ENCODE measurements around the gene PPP1R16B. TPM values are rescaled to one million over a fixed set of nuclear protein-coding genes. Genes with fewer than 3 reads are reported as not detected.

Gene PPP1R16B
- total and polyA plus RNA-seq, 2 of the 8 experiments (the other 6 are each of a cell fraction or from before 2014, with no cell fraction given) = 2.6 to 8.9 TPM

GRCh38 chr20:38895098-38895949, 89.8 kb downstream of the PPP1R16B start:
- Histone ChIP-seq H3K4me1 (replicated peaks in 1 of 4; ENCODE audit: control insufficient read depth in 3 of 4, insufficient read depth in 4 of 4, low read length in 3 of 4) (peaks cover 3 to 10% (median 4%) of the 10 kb centered on the region in 4 experiments; a peak in 4 of 7 replicates), H3K4me2 (ENCODE audit: insufficient read depth in 1 of 2, low read depth in 2 of 2, low read length in 2 of 2) (no peak overlapping the region), H3K9me3 (ENCODE audit: insufficient read depth in 2 of 2, low read depth in 1 of 2, low read length in 1 of 2) (no peaks in the 10 kb centered on the region), H3K14ac (ENCODE audit: insufficient read length) (no peak overlapping the region), H4K5ac (ENCODE audit: insufficient read length, low read depth, low read length) (no peak overlapping the region), H2AK5ac (ENCODE audit: low read depth, low read length) (peak overlapping the region; percentile 61; the same call in 1 of the 2 replicates), H2BK120ac (replicated peaks; ENCODE audit: low read depth, low read length) (no peak overlapping the region), H3K23ac (ENCODE audit: insufficient read length) (no peak overlapping the region), H3K36me3 (ENCODE audit: control insufficient read depth in 2 of 4, insufficient read depth in 4 of 4, low read length in 3 of 4) (no peaks in the 10 kb centered on the region), H3K79me2 (ENCODE audit: control insufficient read depth in 1 of 2, insufficient read depth in 2 of 2, low read length in 2 of 2) (no peaks in the 10 kb centered on the region; a peak in 1 of 4 replicates), H3K4ac (replicated peaks; ENCODE audit: insufficient read length, low read depth, low read length) (no peak overlapping the region), H3K56ac (replicated peaks; ENCODE audit: insufficient read length, low read depth, low read length) (no peak overlapping the region), H4K8ac (ENCODE audit: extremely low read depth, insufficient read depth, low read length) (no peak overlapping the region), H3K27me3 (replicated peaks in 1 of 4; ENCODE audit: control insufficient read depth in 3 of 4, extremely low read depth in 1 of 4, insufficient read depth in 3 of 4, low read length in 3 of 4) (no peaks in the 10 kb centered on the region; a peak in 1 of 7 replicates), H3K79me1 (ENCODE audit: low read depth, low read length) (no peaks in the 10 kb centered on the region), H2BK20ac (ENCODE audit: low read length) (no peak overlapping the region), H3K9ac (replicated peaks in 1 of 4; ENCODE audit: extremely low read depth in 1 of 4, low read depth in 3 of 4, low read length in 3 of 4) (no peak overlapping the region), H2BK15ac (ENCODE audit: low read length) (no peak overlapping the region), H3K18ac (ENCODE audit: extremely low read depth, low read length) (no peak overlapping the region; the same call in 1 of the 2 replicates), H3K4me3 (ENCODE audit: extremely low read depth in 1 of 4, insufficient read depth in 2 of 4, low read depth in 3 of 4, low read length in 4 of 4) (no peak overlapping the region), H4K91ac (replicated peaks; ENCODE audit: insufficient read length, low read length) (no peak overlapping the region), H3K27ac (ENCODE audit: low read depth, low read length) (no peak overlapping the region), H4K20me1 (replicated peaks in 1 of 2; ENCODE audit: control insufficient read depth in 1 of 2, insufficient read depth in 2 of 2, low read length in 2 of 2) (peaks cover 0 to 2% of the 10 kb centered on the region in 2 experiments), H2BK5ac (ENCODE audit: low read depth, low read length) (no peak overlapping the region; the same call in 1 of the 2 replicates), H2AFZ (ENCODE audit: low read length) (no peak overlapping the region), H3K23me2 (ENCODE audit: low read depth, low read length) (no peaks in the 10 kb centered on the region; the same call in 1 of the 2 replicates), H2BK12ac (ENCODE audit: low read depth, low read length) (no peak overlapping the region)
- FAIRE-seq (no peak), DNase-seq (ENCODE audit: low read depth in 1 of 2, low spot score in 2 of 2) (no peak)
- CTCF ChIA-PET (ENCODE audit: partially characterized antibody) = interaction anchor here (0.6 to 5.7 kb wide), 20 partner anchors 9 to 169 kb away, joined by 3 to 79 read pairs (median 4); partner anchors contain the start of genes DHX35, FAM83D and PPP1R16B
- no peak for TF ChIP-seq CHD2 (IDR thresholded peaks at IDR 0.05; ENCODE audit: low read length)
- TF ChIP-seq GTF2F1 (IDR thresholded peaks at IDR 0.05; ENCODE audit: borderline replicate concordance, low read depth, low read length) = no peak
- TF ChIP-seq CTBP2 (IDR thresholded peaks at IDR 0.05; ENCODE audit: borderline replicate concordance, insufficient read depth, insufficient read length, low read length) = no peak
- TF ChIP-seq TEAD4 (IDR thresholded peaks at IDR 0.05; ENCODE audit: low read depth, low read length) = no peak
- TF ChIP-seq YY1 (IDR thresholded peaks at IDR 0.05; ENCODE audit: low read depth, low read length) = no peak
- POLR2A ChIA-PET (ENCODE audit: partially characterized antibody) = interaction anchor here (0.9 to 1.2 kb wide), 3 partner anchors 9 to 47 kb away, joined by 3 read pairs; partner anchors contain the start of gene FAM83D
- WGBS, 2 experiments (ENCODE audit: extremely low coverage in 1 of 2, insufficient coverage in 1 of 2, insufficient read length in 1 of 2, insufficient replicate concordance in 2 of 2, low coverage in 1 of 2, low lambda C conversion rate in 2 of 2, missing lambda C conversion rate in 1 of 2) = 83% methylated on average over 9 of the region's 9 CpGs; no CpG with 5 or more reads in 1 of the 2 experiments
